CD14-positive monocyte (primary cell): ENCODE results near the gene TGFB2. TPM values are rescaled to one million over a fixed set of nuclear protein-coding genes. Genes with fewer than 3 reads are reported as not detected.

Source experiments
- DNase-seq, 3 donors: peaks; one replicate each; pipeline ENCODE4 v3.0.0-alpha.2; 2011 to 2022
- H2AFZ ChIP-seq: 2 replicates; pipeline ENCODE4 v1.6.0; 2012; ENCODE audit warnings: mild to moderate bottlenecking, low read depth, low read length, inconsistent platforms; ENCODE audit not compliant: insufficient read depth, poor library complexity, severe bottlenecking
- H3K27ac ChIP-seq, 2 donors: 1 replicate in 1 of 2; 2 replicates in 1 of 2; pipeline ENCODE4 v1.5.1; 2012 to 2013; ENCODE audit warnings: low read length in 2 of 2, control low read depth in 1 of 2, inconsistent platforms in 1 of 2, low read depth in 1 of 2, mild to moderate bottlenecking in 1 of 2
- H3K27me3 ChIP-seq, 2 donors: one replicate each; pipeline versions ENCODE4 v1.6.0 to v1.6.1; 2011 to 2013; ENCODE audit warnings: low read length in 2 of 2; ENCODE audit not compliant: control insufficient read depth in 2 of 2, insufficient read depth in 2 of 2
- H3K36me3 ChIP-seq, 2 donors: replicated peaks in 1 of 2; 1 replicate in 1 of 2; 2 replicates in 1 of 2; pipeline versions ENCODE4 v1.5.1 to v1.6.1; 2012 to 2013; ENCODE audit warnings: low read length in 2 of 2, control low read depth in 1 of 2, inconsistent platforms in 1 of 2, mild to moderate bottlenecking in 1 of 2; ENCODE audit not compliant: insufficient read depth in 2 of 2, control insufficient read depth in 1 of 2
- H3K4me1 ChIP-seq, 2 donors: 1 replicate in 1 of 2; 2 replicates in 1 of 2; pipeline versions ENCODE4 v1.5.1 to v1.6.1; 2012 to 2013; ENCODE audit warnings: low read length in 2 of 2, control low read depth in 1 of 2, inconsistent platforms in 1 of 2, mild to moderate bottlenecking in 1 of 2, moderate library complexity in 1 of 2; ENCODE audit not compliant: insufficient read depth in 2 of 2, control insufficient read depth in 1 of 2
- H3K4me2 ChIP-seq: replicated peaks from 2 replicates; pipeline ENCODE3; 2012; ENCODE audit warnings: low read length, moderate library complexity, mild to moderate bottlenecking; ENCODE audit not compliant: poor library complexity, severe bottlenecking; ENCODE audit errors: extremely low read depth
- H3K4me3 ChIP-seq, 3 experiments: fragments of 200-600 bp in 1 of 3; sonication (generic) in 1 of 3; replicated peaks in 1 of 3; 1 replicate in 2 of 3; 2 replicates in 1 of 3; pipeline ENCODE4 v1.5.1; 2011 to 2013; ENCODE audit warnings: low read length in 3 of 3, mild to moderate bottlenecking in 3 of 3, control low read depth in 2 of 3, low read depth in 2 of 3, inconsistent platforms in 1 of 3, moderate library complexity in 1 of 3
- H3K79me2 ChIP-seq: 2 replicates; pipeline ENCODE4 v1.6.0; 2012; ENCODE audit warnings: mild to moderate bottlenecking, control low read depth, inconsistent platforms, low read length, moderate library complexity; ENCODE audit not compliant: insufficient read depth
- H3K9ac ChIP-seq: 2 replicates; pipeline ENCODE4 v1.6.0; 2017; ENCODE audit warnings: low read length, mild to moderate bottlenecking; ENCODE audit not compliant: insufficient read depth, poor library complexity, severe bottlenecking
- H3K9me3 ChIP-seq, 2 donors: replicated peaks in 1 of 2; 1 replicate in 1 of 2; 2 replicates in 1 of 2; pipeline versions ENCODE4 v1.5.1 to v1.6.1; 2012 to 2013; ENCODE audit warnings: low read length in 2 of 2, control low read depth in 1 of 2; ENCODE audit not compliant: control insufficient read depth in 1 of 2, insufficient read depth in 1 of 2
- H4K20me1 ChIP-seq: 2 replicates; pipeline ENCODE4 v1.6.0; 2012; ENCODE audit warnings: mild to moderate bottlenecking, low read length, control low read depth, moderate library complexity; ENCODE audit not compliant: insufficient read depth
- H3K27ac Mint-ChIP-seq, 7 donors: one replicate each; pipeline ENCODE4 v1.8.0; 2020; ENCODE audit warnings: mild to moderate bottlenecking in 7 of 7, mixed read lengths in 7 of 7, moderate library complexity in 6 of 7, inconsistent platforms in 2 of 7
- H3K27me3 Mint-ChIP-seq, 3 donors: one replicate each; pipeline ENCODE4 v1.8.0; 2021 to 2022; ENCODE audit warnings: low read depth in 3 of 3, mild to moderate bottlenecking in 3 of 3, mixed read lengths in 3 of 3, moderate library complexity in 3 of 3, inconsistent platforms in 1 of 3
- H3K36me3 Mint-ChIP-seq, 2 donors: one replicate each; pipeline ENCODE4 v1.8.0; 2020; ENCODE audit warnings: mixed read lengths in 2 of 2, inconsistent platforms in 1 of 2, mild to moderate bottlenecking in 1 of 2
- H3K4me1 Mint-ChIP-seq: one replicate; pipeline ENCODE4 v1.8.0; 2020; ENCODE audit warnings: mild to moderate bottlenecking, mixed read lengths
- H3K4me3 Mint-ChIP-seq, 2 donors: one replicate each; pipeline ENCODE4 v1.8.0; 2020; ENCODE audit warnings: mild to moderate bottlenecking in 2 of 2, mixed read lengths in 2 of 2, moderate library complexity in 1 of 2
- H3K9me3 Mint-ChIP-seq, 7 donors: one replicate each; pipeline ENCODE4 v1.8.0; 2020 to 2022; ENCODE audit warnings: mixed read lengths in 7 of 7, mild to moderate bottlenecking in 6 of 7, moderate library complexity in 6 of 7, inconsistent platforms in 2 of 7
- CTCF ChIP-seq: fragments of 200-600 bp; IDR thresholded peaks from one replicate; pipeline ENCODE4 v1.8.0; 2022; ENCODE audit warnings: antibody characterized with exemption, mild to moderate bottlenecking
- WGBS: methylation state at CpG from one replicate; pipeline ENCODE4 v1.1.5; 2013; ENCODE audit warnings: missing lambda C conversion rate; ENCODE audit not compliant: insufficient coverage; 5-methylcytosine and 5-hydroxymethylcytosine counted together
- intact Hi-C, 2 donors: fragments of 100-400 bp; cut with micrococcal nuclease; formaldehyde crosslinking; loops; one replicate each; pipeline versions ENCODE4 v1.15.0 to v1.15.1; 2023
- polyA plus RNA-seq, 3 donors: library from polyadenylated mRNA; depleted of rRNA in 1 of 3; unstranded in 2 of 3; stranded (reverse) in 1 of 3; fragments of 300-500 nt in 2 of 3; fragments of >200 nt in 1 of 3; fragmentation: Illumina TruSeq in 2 of 3; gene quantifications; 1 replicate in 2 of 3; 2 replicates in 1 of 3; pipeline ENCODE4 v1.2.3, GENCODE V29; 2012 to 2021

Gene TGFB2
- polyA plus RNA-seq, 3 donors = 0.01 TPM; not detected in 2

DNA sequence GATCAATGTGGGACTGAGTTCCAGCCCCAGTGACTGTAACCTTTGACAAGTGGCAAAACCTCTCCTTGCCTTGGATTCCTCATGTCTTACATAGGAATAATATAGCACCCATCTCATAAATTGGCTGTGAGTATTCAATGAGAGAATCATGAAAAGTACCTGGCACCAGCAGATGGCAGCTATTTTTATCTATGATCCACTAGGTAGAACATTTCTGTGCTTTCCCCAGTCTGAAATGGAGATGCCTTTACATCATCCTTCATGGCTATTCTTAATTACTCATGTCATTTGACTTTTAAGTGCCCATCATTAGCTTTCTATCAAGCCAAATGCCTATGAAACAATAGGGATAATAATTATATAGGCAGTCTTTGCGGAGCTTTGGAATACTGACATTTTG lies 130.1 kb downstream of the TGFB2 start:
- Histone ChIP-seq H3K27me3 (no peaks in the 10 kb centered on the region), H3K4me1 (peaks cover 14 to 16% of the 10 kb centered on the region in 2 donors), H3K36me3 (no peaks in the 10 kb centered on the region), H3K4me2 (no peak overlapping the region), H3K4me3 (no peak overlapping the region), H3K27ac (no peak overlapping the region), H2AFZ (no peak overlapping the region), H3K9me3 (no peaks in the 10 kb centered on the region), H3K79me2 (no peaks in the 10 kb centered on the region), H3K9ac (no peak overlapping the region), H4K20me1 (no peaks in the 10 kb centered on the region)
- H3K36me3 Mint-ChIP-seq = no peaks in the 10 kb centered on the region
- no peak overlapping the region for H3K4me3 Mint-ChIP-seq
- DNase-seq = no peak
- H3K27ac Mint-ChIP-seq = no peak overlapping the region
- TF ChIP-seq CTCF = no peak
- WGBS = no CpG with 5 or more reads among the region's 1 CpG
- intact Hi-C loops = no loop called here
- peaks cover 0 to 2% (median 0%) of the 10 kb centered on the region in 7 donors for H3K9me3 Mint-ChIP-seq
- H3K27me3 Mint-ChIP-seq = peaks cover 0 to 1% (median 0%) of the 10 kb centered on the region in 3 donors
- peaks cover 20% of the 10 kb centered on the region for H3K4me1 Mint-ChIP-seq

DNA sequence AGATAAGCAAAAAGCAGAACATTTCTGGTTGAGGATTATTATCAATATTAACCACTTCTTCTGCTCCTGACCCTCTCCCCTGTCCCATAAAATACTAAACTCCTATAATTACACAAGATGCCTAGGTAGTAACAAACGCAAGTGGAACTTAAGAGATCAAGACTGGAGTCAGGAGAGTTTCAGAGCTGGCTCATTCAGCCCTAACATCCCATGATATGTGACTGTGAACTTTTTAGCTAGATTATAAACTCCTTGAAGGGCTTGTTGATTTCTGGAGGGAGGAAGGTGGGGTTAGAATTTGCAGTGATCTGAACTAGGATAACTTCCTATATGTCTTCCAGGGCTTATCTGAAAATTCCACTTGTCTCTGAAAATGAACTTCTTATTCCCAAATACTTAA lies 130.6 kb downstream of the TGFB2 start:
- Histone ChIP-seq H4K20me1 (no peaks in the 10 kb centered on the region), H3K27ac (no peak overlapping the region), H2AFZ (no peak overlapping the region), H3K27me3 (no peaks in the 10 kb centered on the region), H3K36me3 (no peaks in the 10 kb centered on the region), H3K9ac (no peak overlapping the region), H3K79me2 (no peaks in the 10 kb centered on the region), H3K4me1 (peaks cover 14 to 16% of the 10 kb centered on the region in 2 donors), H3K4me3 (no peak overlapping the region), H3K9me3 (no peaks in the 10 kb centered on the region), H3K4me2 (no peak overlapping the region)
- H3K4me1 Mint-ChIP-seq = peaks cover 20% of the 10 kb centered on the region
- H3K27ac Mint-ChIP-seq = no peak overlapping the region
- TF ChIP-seq CTCF = no peak
- WGBS = no CpG with 5 or more reads among the region's 1 CpG
- intact Hi-C loops = no loop called here
- no peak for DNase-seq
- no peaks in the 10 kb centered on the region for H3K36me3 Mint-ChIP-seq
- H3K27me3 Mint-ChIP-seq = peaks cover 0 to 1% (median 0%) of the 10 kb centered on the region in 3 donors
- H3K4me3 Mint-ChIP-seq = no peak overlapping the region
- peaks cover 0 to 2% (median 0%) of the 10 kb centered on the region in 7 donors for H3K9me3 Mint-ChIP-seq
